Heart left ventricle (tissue), 16 donors: Measurements from ENCODE around the gene ADORA3. TPM values are rescaled to one million over a fixed set of nuclear protein-coding genes. Genes with fewer than 3 reads are reported as not detected.
A peak's percentile ranks its signal among the peaks of the same experiment; 100 is the strongest.

Source experiments
- ATAC-seq, 4 donors: fragments of 200-7000 bp; cut with Tn5 transposase; one replicate each; pipeline ENCODE4 v1.9.1; 2020 to 2022; ENCODE audit warnings: moderate library complexity in 4 of 4, mild to moderate bottlenecking in 3 of 4, moderate number of reproducible peaks in 1 of 4
- DNase-seq, 5 donors: peaks; one replicate each; pipeline ENCODE4 v3.0.0-alpha.2; 2020
- H3K27ac ChIP-seq, 12 donors: fragments of 200-600 bp; sonication (generic) in 4 of 12; one replicate each; pipeline versions ENCODE4 v1.5.0 to v1.8.0; 2016 to 2022; ENCODE audit warnings: mild to moderate bottlenecking in 2 of 12
- H3K27me3 ChIP-seq, 9 donors: fragments of 200-600 bp; sonication (generic) in 2 of 9; one replicate each; pipeline versions ENCODE4 v1.5.1 to v1.8.0; 2016 to 2022; ENCODE audit warnings: mild to moderate bottlenecking in 3 of 9
- H3K36me3 ChIP-seq, 9 donors: fragments of 200-600 bp; sonication (generic) in 2 of 9; one replicate each; pipeline versions ENCODE4 v1.5.0 to v1.8.0; 2018 to 2022; ENCODE audit warnings: mild to moderate bottlenecking in 2 of 9
- H3K4me1 ChIP-seq, 12 donors: fragments of 200-600 bp; sonication (generic) in 4 of 12; one replicate each; pipeline versions ENCODE4 v1.5.0 to v1.8.0; 2016 to 2022; ENCODE audit warnings: mild to moderate bottlenecking in 3 of 12
- H3K4me3 ChIP-seq, 12 donors: fragments of 200-600 bp; sonication (generic) in 4 of 12; one replicate each; pipeline versions ENCODE4 v1.5.0 to v1.8.0; 2017 to 2022; ENCODE audit warnings: mild to moderate bottlenecking in 9 of 12, moderate library complexity in 4 of 12
- H3K9me3 ChIP-seq, 12 donors: fragments of 200-600 bp; sonication (generic) in 4 of 12; one replicate each; pipeline versions ENCODE4 v1.5.0 to v1.8.0; 2016 to 2022; ENCODE audit warnings: mild to moderate bottlenecking in 1 of 12
- POLR2A ChIP-seq, 2 donors: fragments of 450-650 bp; IDR thresholded peaks; one replicate each; pipeline ENCODE4 v1.6.1; 2017; ENCODE audit warnings: antibody characterized with exemption in 2 of 2, mild to moderate bottlenecking in 2 of 2, moderate library complexity in 2 of 2
- WGBS, 4 donors: extraction: QIAGEN DNeasy Blood & Tissue Kit in 2 of 4; methylation state at CpG; one replicate each; pipeline versions ENCODE4 v1.1.5 to v1.1.7; 2013 to 2018; 5-methylcytosine and 5-hydroxymethylcytosine counted together
- intact Hi-C, 10 donors: fragments of 100-400 bp; cut with DNase I; formaldehyde crosslinking; loops; one replicate each; pipeline versions ENCODE4 v1.11.1 to v1.14.2; 2022
- polyA plus RNA-seq, 2 donors: library from polyadenylated mRNA; stranded (reverse); fragments of 200-250 nt; gene quantifications; one replicate each; pipeline ENCODE4 v1.2.3, GENCODE V29; 2013
- total RNA-seq, 9 donors: library from RNA; depleted of rRNA in 2 of 9; stranded (reverse); fragments of >200 nt in 2 of 9; fragmentation: NEBNext Ultra II Directional in 3 of 9; extraction: Animal tissue kit (Norgen Biotek cat#: 25700) in 3 of 9; gene quantifications; one replicate each; pipeline versions ENCODE4 v1.1.0 to v1.2.4, GENCODE V29; 2016 to 2023
- TF ChIP-seq, protein P1 (sequence below), 12 donors: fragments of 200-600 bp; sonication (generic) in 4 of 12; IDR thresholded peaks; one replicate each; pipeline versions ENCODE4 v1.5.0 to v1.8.0; 2018 to 2022; ENCODE audit warnings: antibody characterized with exemption in 12 of 12, mild to moderate bottlenecking in 5 of 12
- donor health status: ischemic (EF 13 %, LVEDD 7.1; RV severe dilation, severe dysfunction).
- donor health status: healthy with polysubstance abuse.
- donor health status: DM: no; HTN: yes; CAD: no.
- donor health status: DM: no; HTN: no; CAD: no.
- donor health status: ischemic (EF 25% LVEDD 6.9; RV normal size, moderate dysfunction).
- donor health status: ischemic (EF 25% LVEDD 5.7; RV mildly dilated, moderate dysfunction).
- donor health status: healthy.
- donor health status: DM: yes; HTN: yes; CAD: no.
- donor health status: ischemic (EF 35%, LVEDD 5.7; RV mildly dilated, moderate dysfunction).
- donor health status: nonischemic (EF 11% LVEDD 7.7; RV severe dilation, severe dysfunction).
- donor health status: DM: yes; HTN: yes; CAD: no.
- donor health status: PGD.
- donor health status: ischemic (EF 29% LVEDD 5.4; RV normal size, mild dysfunction).
- donor health status: nonischemic (EF 23%, LVEDD 6.1; RV moderate dilation, normal function).

Gene ADORA3
- total and polyA plus RNA-seq, 11 donors: 0.12 to 6.2 (median 1.5) TPM

DNA sequence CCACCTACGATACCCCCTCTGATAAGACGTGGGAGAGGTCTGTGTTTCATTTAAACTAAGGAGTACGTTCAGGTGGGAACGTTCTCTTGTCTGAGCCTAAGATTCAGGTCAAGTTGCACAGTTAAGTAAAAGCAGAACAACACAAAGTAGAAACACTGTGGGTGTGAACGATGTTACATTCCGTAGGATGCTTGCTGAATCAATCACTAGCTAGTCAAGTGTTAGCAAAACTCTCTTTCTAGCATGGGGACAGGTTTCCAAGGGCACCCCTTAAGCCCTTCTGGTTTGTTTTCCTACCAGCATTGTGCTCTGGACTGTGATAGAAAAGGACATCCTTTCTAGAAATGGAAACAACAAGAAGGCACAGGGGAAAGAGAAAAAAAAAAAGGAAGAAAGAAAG is 16.3 kb downstream of the ADORA3 start:
- no peaks in the 10 kb centered on the region for H3K27me3 ChIP-seq
- intact Hi-C loops: loop anchor here in 2 of 10 donors (10.0 kb wide), 2 partner anchors 878 to 888 kb away; no protein-coding TSS in a partner anchor

DNA sequence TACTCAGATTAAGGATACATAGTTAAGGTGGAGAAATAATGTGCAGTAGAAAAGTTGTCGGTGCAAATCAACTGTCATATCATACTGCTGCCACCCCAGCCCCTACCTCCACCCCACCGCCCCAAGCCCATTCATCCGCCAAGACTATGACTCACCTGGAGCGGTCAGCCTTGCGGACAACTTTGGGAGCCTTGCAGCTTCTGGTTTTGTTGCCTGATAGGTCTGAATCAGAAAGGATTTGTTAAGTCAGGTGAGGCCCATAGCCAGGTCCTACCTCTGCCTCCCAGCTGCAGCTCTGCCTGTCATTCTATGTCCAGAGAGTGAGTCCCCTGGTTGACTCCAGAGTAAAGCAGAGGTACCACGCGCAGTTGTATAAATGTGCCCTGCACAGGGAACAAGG is 17.0 kb downstream of the ADORA3 start:
- 86 to 98% (median 95%) methylated on average over 7 of the region's 7 CpGs for WGBS, 4 donors
- Histone ChIP-seq H3K27ac (peak overlapping the region in 1 of 12 donors; percentile 92), H3K36me3 (no peaks in the 10 kb centered on the region), H3K9me3 (no peaks in the 10 kb centered on the region), H3K27me3 (no peaks in the 10 kb centered on the region), H3K4me3 (peak overlapping the region in 1 of 12 donors; percentile 43), H3K4me1 (peaks cover 0 to 81% (median 10%) of the 10 kb centered on the region in 12 donors)
- no peak for DNase-seq
- TF ChIP-seq, protein P1, sequence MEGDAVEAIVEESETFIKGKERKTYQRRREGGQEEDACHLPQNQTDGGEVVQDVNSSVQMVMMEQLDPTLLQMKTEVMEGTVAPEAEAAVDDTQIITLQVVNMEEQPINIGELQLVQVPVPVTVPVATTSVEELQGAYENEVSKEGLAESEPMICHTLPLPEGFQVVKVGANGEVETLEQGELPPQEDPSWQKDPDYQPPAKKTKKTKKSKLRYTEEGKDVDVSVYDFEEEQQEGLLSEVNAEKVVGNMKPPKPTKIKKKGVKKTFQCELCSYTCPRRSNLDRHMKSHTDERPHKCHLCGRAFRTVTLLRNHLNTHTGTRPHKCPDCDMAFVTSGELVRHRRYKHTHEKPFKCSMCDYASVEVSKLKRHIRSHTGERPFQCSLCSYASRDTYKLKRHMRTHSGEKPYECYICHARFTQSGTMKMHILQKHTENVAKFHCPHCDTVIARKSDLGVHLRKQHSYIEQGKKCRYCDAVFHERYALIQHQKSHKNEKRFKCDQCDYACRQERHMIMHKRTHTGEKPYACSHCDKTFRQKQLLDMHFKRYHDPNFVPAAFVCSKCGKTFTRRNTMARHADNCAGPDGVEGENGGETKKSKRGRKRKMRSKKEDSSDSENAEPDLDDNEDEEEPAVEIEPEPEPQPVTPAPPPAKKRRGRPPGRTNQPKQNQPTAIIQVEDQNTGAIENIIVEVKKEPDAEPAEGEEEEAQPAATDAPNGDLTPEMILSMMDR (IDR thresholded peaks at IDR 0.05): no peak
- no peak for TF ChIP-seq POLR2A (IDR thresholded peaks at IDR 0.05)
- intact Hi-C loops: loop anchor here in 2 of 10 donors (10.0 kb wide), 2 partner anchors 878 to 888 kb away; no protein-coding TSS in a partner anchor
- no peak for ATAC-seq

More for the DNA sequence above, 16.3 kb downstream of the ADORA3 start:
- DNase-seq (no peak), ATAC-seq (no peak)
- TF ChIP-seq, protein P1 (IDR thresholded peaks at IDR 0.05): no peak
- TF ChIP-seq POLR2A (IDR thresholded peaks at IDR 0.05): no peak
- 88 to 93% (median 91%) methylated on average over 6 of the region's 6 CpGs for WGBS, 4 donors
- no peaks in the 10 kb centered on the region for H3K36me3 ChIP-seq
- no peaks in the 10 kb centered on the region for H3K9me3 ChIP-seq
- H3K4me3 ChIP-seq: peak overlapping the region in 1 of 12 donors; percentile 43
- H3K4me1 ChIP-seq: peaks cover 0 to 81% (median 3%) of the 10 kb centered on the region in 12 donors
- peak overlapping the region in 1 of 12 donors; percentile 92 for H3K27ac ChIP-seq

DNA sequence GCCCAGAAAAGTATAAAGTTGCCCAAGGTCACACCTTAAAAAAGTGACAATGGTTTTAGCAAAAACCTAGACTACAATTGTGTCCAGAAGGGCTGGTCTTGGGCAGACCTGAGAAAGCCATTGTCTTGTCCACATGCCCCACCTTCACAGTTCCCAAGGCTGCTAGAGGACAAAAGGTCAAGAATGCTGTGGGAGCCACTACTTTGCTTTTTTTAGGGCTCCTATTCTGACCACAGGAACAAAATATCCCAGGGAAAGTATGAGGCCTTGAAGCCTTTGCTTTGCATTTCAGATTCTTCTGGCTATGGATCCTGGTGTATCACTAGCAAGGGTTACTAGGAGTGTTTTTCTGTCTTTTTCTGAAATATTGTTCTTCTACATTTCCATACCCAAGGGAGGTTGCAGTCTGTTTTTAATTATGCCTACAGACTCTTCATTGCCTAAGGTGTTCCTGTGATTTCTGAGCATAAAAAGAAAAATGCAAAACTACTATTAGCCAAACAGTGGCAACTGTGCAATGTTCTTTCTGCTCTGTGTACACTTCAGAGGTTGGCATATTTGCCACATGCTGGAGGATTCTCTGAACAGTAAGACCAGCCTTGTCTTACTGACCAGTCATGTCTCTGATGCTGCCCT is 18.9 kb downstream of the ADORA3 start:
- H3K36me3 ChIP-seq: no peaks in the 10 kb centered on the region
- peak overlapping the region in 1 of 12 donors; percentile 64 for H3K27ac ChIP-seq
- peaks cover 0 to 76% (median 12%) of the 10 kb centered on the region in 12 donors for H3K4me1 ChIP-seq
- DNase-seq (no peak), ATAC-seq (no peak)
- H3K4me3 ChIP-seq: no peak overlapping the region
- no peaks in the 10 kb centered on the region for H3K27me3 ChIP-seq
- intact Hi-C loops: loop anchor here in 7 of 10 donors (5.0 to 10.0 kb wide), 7 partner anchors 228 to 890 kb away; partner anchors contain the start of gene DDX20 (in 1 of the 7)
- TF ChIP-seq, protein P1 (IDR thresholded peaks at IDR 0.05): no peak
- TF ChIP-seq POLR2A (IDR thresholded peaks at IDR 0.05): no peak
- no peaks in the 10 kb centered on the region for H3K9me3 ChIP-seq

DNA sequence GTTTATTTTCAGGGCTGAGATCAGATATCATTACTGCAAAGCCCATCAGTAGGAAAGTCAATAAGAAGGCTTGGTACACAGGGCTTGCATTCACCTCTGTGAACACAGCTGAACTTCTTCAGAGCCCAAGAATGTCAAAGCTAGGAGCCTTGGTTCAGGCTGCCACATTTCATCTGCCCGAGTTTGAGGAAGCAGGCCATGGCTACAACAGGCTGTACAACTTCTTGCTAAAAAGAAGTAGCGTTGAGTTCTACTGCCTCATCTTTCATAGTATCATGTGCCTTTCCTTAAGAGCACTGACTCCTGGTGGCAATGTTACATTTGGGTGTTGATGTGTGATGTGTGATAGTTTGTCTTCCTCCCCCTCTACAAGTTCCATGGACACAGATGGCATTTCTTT is 19.6 kb downstream of the ADORA3 start:
- H3K27ac ChIP-seq: peak overlapping the region in 2 of 12 donors; percentile 1 to 60
- no peak for ATAC-seq
- WGBS, 4 donors: 64 to 94% (median 80%) methylated on average over 2 of the region's 2 CpGs
- no peaks in the 10 kb centered on the region for H3K27me3 ChIP-seq
- no peak overlapping the region for H3K4me3 ChIP-seq
- no peaks in the 10 kb centered on the region for H3K9me3 ChIP-seq
- H3K4me1 ChIP-seq: peaks cover 0 to 76% (median 12%) of the 10 kb centered on the region in 12 donors
- H3K36me3 ChIP-seq: no peaks in the 10 kb centered on the region
- intact Hi-C loops: loop anchor here in 9 of 10 donors (2.0 to 10.0 kb wide), 9 partner anchors 173 to 891 kb away; partner anchors contain the start of gene DDX20 (in 1 of the 9)
- TF ChIP-seq, protein P1 (IDR thresholded peaks at IDR 0.05): no peak
- TF ChIP-seq POLR2A (IDR thresholded peaks at IDR 0.05): no peak
- no peak for DNase-seq
